COR-L47 (cell line): ENCODE measurements around the gene RRP8.
A peak's percentile ranks its signal among the peaks of the same experiment; 100 is the strongest.

Experiments
- DNase-seq: peaks from one replicate; lab custom pipeline; 2025; lab: John Stamatoyannopoulos, UW

RRP8 gene

DNA sequence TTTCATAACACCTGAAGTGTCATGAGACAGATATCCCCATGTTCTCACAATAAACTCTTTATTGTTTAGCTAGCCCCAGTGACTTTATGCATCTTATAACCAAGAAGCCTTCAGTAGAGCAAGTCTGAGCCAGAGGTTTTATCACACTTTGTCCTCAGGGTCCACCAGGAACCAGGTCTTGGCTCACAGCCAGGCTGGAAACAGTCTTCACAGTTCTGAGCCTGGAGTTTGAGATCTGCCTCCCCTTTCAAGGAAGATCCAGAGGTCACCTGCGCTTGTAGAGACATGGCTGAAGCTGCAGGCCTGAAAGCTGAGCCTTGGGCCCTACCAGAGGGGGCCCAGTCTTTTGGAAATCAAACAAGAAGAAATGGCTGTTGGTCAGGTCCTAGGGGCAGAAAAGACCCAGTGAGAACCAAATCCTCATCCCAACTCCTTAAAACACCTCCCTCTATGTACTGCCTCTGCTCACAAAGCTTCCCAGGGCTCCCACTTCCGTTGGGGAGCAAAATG, 3.5 kb downstream of the RRP8 start:
- no peak for DNase-seq

- DNase-seq: no peak
These were observed 4.0 kb downstream of the RRP8 start for GRCh38 chr11:6599449-6599848.

GRCh38 chr11:6598555-6598954, 4.9 kb downstream of the RRP8 start:
- no peak for DNase-seq

GRCh38 chr11:6596239-6596877, 7.1 kb downstream of the RRP8 start:
- DNase-seq: no peak

DNA sequence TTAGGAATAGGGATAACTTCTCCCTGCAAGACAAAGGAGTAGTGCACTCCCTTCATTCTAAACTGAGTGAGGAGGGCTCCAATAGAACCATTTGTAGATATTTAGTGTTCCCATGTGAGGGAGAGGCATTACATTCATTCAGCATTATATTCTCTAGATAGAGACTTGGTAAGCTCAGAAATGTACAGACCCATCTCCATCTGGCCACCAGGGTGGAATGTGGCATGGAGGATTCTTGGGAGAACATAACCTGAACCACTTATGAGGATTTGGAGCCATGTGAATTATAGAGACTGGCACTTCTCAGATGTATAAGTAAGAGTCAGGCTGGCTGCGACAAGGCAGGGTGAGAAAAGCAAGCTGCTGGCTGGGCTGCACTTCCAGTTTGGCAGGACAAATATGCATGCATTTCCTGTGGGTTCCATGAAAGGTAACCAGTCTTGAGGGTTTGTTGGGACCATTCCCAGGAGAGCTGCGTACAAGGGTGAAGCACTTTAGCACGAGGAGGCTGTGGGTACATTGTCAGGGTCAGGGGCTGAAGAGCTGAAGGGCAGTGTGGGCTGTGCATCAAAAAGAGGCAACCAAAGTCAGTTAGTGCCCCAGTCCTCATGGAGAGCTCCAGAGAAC, 9.2 kb downstream of the RRP8 start:
- DNase-seq: no peak

GRCh38 chr11:6588018-6588417, 15.4 kb downstream of the RRP8 start:
- DNase-seq: no peak

- DNase-seq: no peak
These were observed 16.0 kb downstream of the RRP8 start for GRCh38 chr11:6587360-6587953.

- no peak for DNase-seq
These were observed 16.7 kb downstream of the RRP8 start for GRCh38 chr11:6586434-6587359.

- no peak for DNase-seq
These were observed 18.9 kb downstream of the RRP8 start for GRCh38 chr11:6584528-6584927.

DNA sequence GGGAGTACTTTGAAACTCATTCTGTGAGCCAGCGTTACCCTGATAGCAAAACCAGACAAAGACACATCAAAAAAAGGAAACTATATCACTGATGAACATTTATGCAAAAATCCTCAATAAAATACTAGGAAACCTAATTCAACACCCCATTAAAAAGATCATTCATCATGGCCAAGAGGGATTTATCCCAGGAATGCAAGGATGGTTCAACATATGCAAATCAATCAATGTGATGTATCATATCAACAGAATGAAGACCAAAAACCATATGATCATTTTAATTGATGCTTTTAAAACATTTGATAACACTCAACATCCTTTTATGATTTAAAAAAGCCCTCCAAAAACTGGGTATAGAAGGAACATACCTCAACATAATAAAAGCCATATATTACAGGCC, 19.8 kb downstream of the RRP8 start:
- no peak for DNase-seq

- DNase-seq: no peak
These were observed 23.7 kb downstream of the RRP8 start for GRCh38 chr11:6579681-6580080.

GRCh38 chr11:6578134-6578533, 25.3 kb downstream of the RRP8 start:
- DNase-seq: no peak

DNA sequence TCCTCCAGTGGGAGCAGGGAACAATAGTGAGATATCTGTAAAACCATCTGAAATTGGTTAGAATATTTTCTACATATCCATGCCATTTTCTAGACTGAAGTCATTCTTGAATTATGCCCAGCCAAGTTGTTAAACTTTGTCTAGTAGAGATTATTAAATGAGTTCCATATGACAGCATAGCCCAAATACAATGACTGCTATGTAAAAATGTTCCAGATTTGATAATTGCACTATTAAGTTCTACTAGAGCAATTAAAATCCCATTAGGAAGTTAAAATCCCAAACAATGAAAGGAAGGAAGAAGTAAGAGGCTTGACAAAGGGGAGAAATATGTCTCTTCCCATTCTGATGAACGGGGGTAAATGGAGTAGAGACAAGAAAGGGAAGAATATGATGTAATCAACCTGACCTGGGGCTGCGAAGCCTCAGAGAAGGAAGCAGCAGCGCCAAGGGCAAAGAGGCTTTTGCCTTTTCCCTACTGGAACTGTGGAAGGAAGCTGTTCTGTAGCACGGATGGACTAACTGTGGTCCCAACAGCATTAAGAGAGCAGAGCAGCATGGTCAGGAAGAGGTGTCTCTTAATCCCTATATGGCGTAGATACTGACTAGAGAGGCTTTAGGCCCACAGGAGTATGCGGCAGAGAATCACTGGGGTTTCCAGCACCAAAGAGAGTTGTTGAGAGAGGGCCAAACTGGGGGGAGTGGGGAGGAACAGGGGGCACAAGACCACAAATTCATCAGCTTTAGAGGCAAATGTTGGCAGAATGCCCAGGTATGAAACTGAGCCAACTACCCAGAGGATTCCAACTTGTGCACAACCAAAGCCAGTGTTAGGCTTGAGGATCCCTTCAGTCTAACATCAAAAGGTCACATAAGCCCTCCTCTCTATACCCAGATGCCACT, 26.7 kb downstream of the RRP8 start:
- DNase-seq: peak; percentile 34

DNA sequence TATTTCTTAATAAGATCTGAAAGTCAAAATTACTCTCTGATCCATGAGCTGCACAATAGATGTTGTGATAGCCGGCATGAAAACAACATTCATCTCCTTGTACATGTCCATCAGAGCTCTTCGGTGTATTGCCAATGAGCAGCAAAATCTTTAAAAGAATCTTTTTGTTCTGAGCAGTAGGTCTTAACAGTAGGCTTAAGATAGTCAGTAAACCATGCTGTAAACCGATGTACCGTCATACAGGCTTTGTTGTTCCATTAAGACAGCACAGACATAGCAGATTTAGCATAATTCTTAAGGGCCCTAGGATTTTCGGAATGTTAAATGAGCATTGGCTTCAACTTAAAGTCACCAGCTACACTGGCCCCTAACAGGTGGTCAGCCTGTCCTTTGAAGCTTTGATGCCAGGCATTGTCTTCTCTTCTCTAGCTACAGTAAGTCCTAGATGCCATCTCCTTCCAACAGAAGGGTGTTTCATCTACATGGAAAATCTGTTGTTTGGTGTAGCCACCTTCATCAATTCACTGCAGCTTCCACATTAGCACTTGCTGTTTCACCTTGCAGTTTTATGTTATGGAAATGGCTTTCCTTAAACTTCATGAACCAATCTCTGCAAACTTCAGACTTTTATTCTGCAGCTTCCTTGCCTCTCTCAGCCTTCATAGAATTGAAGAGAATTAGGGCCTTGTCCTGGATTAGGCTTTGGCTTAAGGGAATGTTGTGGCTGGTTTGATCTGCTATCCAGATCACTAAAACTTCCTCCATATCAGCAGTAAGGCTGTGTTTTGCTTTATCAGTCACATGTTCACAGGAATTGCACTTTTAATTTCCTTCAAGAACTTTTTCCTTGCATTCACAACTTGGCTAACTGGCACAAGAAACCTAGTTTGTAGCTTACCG, 28.4 kb downstream of the RRP8 start:
- DNase-seq: no peak

DNA sequence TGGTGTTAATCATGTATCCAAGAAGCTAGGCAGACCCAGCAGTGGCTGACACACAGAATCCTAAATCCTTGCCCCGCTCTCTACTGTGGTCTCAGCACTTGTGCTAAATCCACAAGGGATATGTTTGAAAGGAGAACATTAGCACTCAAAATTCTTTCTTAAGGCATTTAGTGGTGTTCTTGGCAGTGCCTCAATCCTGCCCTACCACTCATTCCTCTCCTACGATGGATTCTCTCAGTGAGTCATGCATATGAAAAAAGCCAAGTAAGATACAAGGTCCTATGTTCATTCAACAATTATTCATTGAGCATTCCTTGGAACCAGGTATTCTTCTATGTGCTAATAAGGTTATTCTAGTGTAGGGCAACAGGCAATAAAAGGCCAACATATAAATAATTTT, 31.2 kb downstream of the RRP8 start:
- no peak for DNase-seq

- DNase-seq: no peak
These were observed 31.9 kb downstream of the RRP8 start for GRCh38 chr11:6571434-6572008.

GRCh38 chr11:6570691-6571427, 32.6 kb downstream of the RRP8 start:
- DNase-seq: no peak

GRCh38 chr11:6569706-6570105, 33.7 kb downstream of the RRP8 start:
- DNase-seq: no peak
